ENCODE measurements around the gene C1orf226.

DNA sequence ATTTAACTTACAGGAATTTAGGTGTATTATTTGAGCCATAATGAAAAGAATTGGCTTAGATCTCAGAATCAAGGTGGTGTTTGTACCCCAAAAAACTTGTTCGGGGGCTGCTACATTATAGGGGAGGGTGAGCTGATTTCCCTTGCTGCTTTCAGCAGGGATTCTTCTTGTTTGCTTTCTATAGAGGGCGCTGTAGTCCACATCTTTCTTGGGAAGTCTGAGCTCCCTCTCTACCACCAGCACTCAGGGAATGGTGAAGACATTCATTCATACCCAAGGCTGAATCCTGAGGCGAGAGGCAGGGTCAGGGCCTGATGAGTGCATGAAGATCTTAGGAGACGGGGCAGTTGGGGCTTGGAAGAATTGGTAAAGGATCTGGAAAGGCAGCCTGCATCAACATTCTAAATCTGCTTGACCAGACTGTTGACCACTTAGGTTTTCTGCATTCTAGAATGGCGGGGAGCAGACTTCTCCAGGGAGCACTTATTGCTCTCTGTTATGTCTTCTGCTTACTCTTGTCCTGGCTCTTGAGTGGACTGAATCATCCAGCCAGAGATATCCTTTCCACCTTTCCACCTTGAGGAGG is 23.8 kb upstream of the C1orf226 start:
- TF ChIP-seq EZH2phosphoT487 (IDR thresholded peaks at IDR 0.05; ENCODE audit: insufficient read depth, low read depth) (no peak), EZH2 (IDR thresholded peaks at IDR 0.05; ENCODE audit: insufficient read depth, poor library complexity, severe bottlenecking) (no peak)

Data from GM23248 (cell line).